ENCODE measurements around the gene B9D2.

B9D2 gene

DNA sequence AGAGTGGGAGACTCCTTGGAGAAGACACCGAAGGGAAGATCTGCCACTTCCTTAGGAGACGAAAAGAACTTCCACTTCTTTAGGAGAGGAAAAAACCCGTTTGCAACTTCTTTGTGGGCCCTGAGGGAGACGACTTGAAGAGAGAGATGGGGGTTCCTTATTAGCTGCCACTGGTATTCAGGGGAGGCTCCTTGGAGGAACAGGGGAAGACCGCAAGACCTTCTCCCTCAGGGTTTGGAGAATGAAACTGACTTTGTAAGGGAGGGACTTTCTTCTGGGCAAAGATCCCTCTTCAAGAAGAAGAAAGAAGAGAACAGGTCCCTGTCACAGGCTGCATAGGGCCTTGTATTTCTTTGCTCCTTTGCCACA lies 34.1 kb upstream of the B9D2 start:
- intact Hi-C loops (cut with DNase I; ENCODE audit: low total_unique reads), result no loop called here
- DNase-seq, result no peak
- Histone ChIP-seq H3K36me3 (peaks cover 0 to 11% (median 9%) of the 10 kb centered on the region in 3 donors), H3K4me3 (peak overlapping the region; percentile 88 to 89), H3K27ac (peak overlapping the region; percentile 94 to 96), H3K9me3 (no peaks in the 10 kb centered on the region), H3K4me1 (peaks cover 0 to 32% (median 20%) of the 10 kb centered on the region in 4 donors), H3K27me3 (no peaks in the 10 kb centered on the region)
- TF ChIP-seq, protein P1, sequence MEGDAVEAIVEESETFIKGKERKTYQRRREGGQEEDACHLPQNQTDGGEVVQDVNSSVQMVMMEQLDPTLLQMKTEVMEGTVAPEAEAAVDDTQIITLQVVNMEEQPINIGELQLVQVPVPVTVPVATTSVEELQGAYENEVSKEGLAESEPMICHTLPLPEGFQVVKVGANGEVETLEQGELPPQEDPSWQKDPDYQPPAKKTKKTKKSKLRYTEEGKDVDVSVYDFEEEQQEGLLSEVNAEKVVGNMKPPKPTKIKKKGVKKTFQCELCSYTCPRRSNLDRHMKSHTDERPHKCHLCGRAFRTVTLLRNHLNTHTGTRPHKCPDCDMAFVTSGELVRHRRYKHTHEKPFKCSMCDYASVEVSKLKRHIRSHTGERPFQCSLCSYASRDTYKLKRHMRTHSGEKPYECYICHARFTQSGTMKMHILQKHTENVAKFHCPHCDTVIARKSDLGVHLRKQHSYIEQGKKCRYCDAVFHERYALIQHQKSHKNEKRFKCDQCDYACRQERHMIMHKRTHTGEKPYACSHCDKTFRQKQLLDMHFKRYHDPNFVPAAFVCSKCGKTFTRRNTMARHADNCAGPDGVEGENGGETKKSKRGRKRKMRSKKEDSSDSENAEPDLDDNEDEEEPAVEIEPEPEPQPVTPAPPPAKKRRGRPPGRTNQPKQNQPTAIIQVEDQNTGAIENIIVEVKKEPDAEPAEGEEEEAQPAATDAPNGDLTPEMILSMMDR (IDR thresholded peaks at IDR 0.05), result no peak

GRCh38 chr19:41397086-41398049 lies 33.4 kb upstream of the B9D2 start, which contains the start of the genes BCKDHA and EXOSC5:
Gene BCKDHA (plus strand): TSS chr19:41397818. CDS start chr19:41397828, 10 bp downstream.
Gene EXOSC5 (minus strand): TSS chr19:41397359. CDS start chr19:41397328, 31 bp downstream.
- intact Hi-C loops (cut with DNase I; ENCODE audit: low total_unique reads), result no loop called here
- peak; percentile 99 to 100 for DNase-seq
- H3K27ac ChIP-seq, result peak within 1 kb of the TSS; percentile 94 to 96

DNA sequence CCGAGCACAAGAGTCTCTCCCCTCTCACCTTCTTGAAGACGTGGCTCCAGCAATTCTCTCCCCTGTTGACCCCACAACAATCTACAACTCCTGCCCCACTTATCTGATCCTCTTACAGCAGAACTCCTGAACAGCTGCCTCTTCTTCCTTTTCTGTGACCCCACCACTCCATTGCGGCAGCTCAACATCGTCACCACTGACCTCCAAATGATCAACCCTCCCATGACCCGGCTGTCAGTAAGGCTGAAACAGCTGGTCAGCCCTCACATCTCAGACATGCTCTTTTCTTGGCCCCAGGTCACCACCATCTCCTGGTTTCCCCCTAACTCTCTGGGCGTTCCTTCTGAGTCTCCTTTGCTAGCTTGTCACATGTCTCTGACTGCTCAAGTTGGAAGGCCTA lies 31.4 kb upstream of the B9D2 start:
- Histone ChIP-seq H3K4me1 (peaks cover 0 to 32% (median 20%) of the 10 kb centered on the region in 4 donors), H3K4me3 (no peak overlapping the region), H3K27me3 (no peaks in the 10 kb centered on the region), H3K27ac (no peak overlapping the region), H3K36me3 (peaks cover 13 to 25% (median 18%) of the 10 kb centered on the region in 3 donors), H3K9me3 (no peaks in the 10 kb centered on the region)
- DNase-seq, result no peak
- TF ChIP-seq, protein P1 (IDR thresholded peaks at IDR 0.05), result no peak
- intact Hi-C loops (cut with DNase I; ENCODE audit: low total_unique reads), result no loop called here

More at GRCh38 chr19:41397086-41398049, 33.4 kb upstream of the B9D2 start, which contains the start of the genes BCKDHA and EXOSC5:
- Histone ChIP-seq H3K4me1 (peaks cover 0 to 32% (median 20%) of the 10 kb centered on the region in 4 donors), H3K9me3 (no peaks in the 10 kb centered on the region), H3K27me3 (no peaks in the 10 kb centered on the region), H3K36me3 (peaks cover 0 to 13% (median 8%) of the 10 kb centered on the region in 3 donors), H3K4me3 (peak within 1 kb of the TSS; percentile 88 to 89)
- TF ChIP-seq, protein P1 (IDR thresholded peaks at IDR 0.05), result no peak

DNA sequence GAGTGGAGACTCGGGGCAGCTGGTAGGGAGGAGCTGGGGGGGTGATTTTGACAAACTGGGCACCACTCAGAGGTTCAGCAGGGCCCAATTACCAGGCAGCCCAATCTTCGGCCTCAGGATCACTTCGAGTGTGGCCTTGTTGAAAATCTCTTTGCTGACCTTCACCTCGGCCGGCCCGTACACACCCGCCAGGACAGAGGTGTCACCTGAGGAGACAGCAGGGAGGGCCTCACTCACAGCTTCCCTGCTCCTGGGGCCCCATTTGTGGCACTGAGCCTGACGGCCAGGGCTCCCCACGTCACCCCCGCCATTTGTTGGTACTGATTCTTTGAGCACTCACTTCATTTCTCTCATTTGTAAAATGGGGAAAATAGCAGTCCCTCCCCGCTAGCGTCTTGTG lies 28.8 kb upstream of the B9D2 start:
- Histone ChIP-seq H3K36me3 (peaks cover 21 to 51% (median 29%) of the 10 kb centered on the region in 3 donors), H3K9me3 (no peaks in the 10 kb centered on the region), H3K27ac (no peak overlapping the region), H3K27me3 (no peaks in the 10 kb centered on the region), H3K4me1 (peaks cover 0 to 18% (median 8%) of the 10 kb centered on the region in 4 donors), H3K4me3 (no peak overlapping the region)
- TF ChIP-seq, protein P1 (IDR thresholded peaks at IDR 0.05), result no peak
- no peak for DNase-seq
- intact Hi-C loops (cut with DNase I; ENCODE audit: low total_unique reads), result no loop called here

- Histone ChIP-seq H3K4me1 (peaks cover 0 to 14% (median 6%) of the 10 kb centered on the region in 4 donors), H3K36me3 (peaks cover 24 to 62% (median 37%) of the 10 kb centered on the region in 3 donors), H3K4me3 (no peak overlapping the region), H3K27me3 (no peaks in the 10 kb centered on the region), H3K9me3 (no peaks in the 10 kb centered on the region), H3K27ac (no peak overlapping the region)
- TF ChIP-seq, protein P1 (IDR thresholded peaks at IDR 0.05), result no peak
- intact Hi-C loops (cut with DNase I; ENCODE audit: low total_unique reads), result no loop called here
- no peak for DNase-seq
Observed at GRCh38 chr19:41391618-41392017, 27.7 kb upstream of the B9D2 start.

All from tibial artery (tissue), 4 donors.